Gastroesophageal sphincter (tissue), 4 donors: ENCODE data around the gene VAV2. TPM values are rescaled to one million over a fixed set of nuclear protein-coding genes. Genes with fewer than 3 reads are reported as not detected.

ENCODE experiments used
- ATAC-seq: fragments of 150-250 bp; one replicate; pipeline ENCODE4 v1.9.1; 2016; ENCODE audit warnings: mild to moderate bottlenecking, moderate library complexity
- H3K27ac ChIP-seq, 4 donors: fragments of 200-600 bp; sonication (generic) in 3 of 4; 1 replicate in 3 of 4; 2 replicates in 1 of 4; pipeline ENCODE4 v1.5.1; 2016 to 2019
- H3K27me3 ChIP-seq: fragments of 200-600 bp; sonication (generic); one replicate; pipeline ENCODE4 v1.5.1; 2019
- H3K36me3 ChIP-seq, 2 donors: fragments of 200-600 bp; sonication (generic); one replicate each; pipeline ENCODE4 v1.5.1; 2019; ENCODE audit warnings: control low read depth in 1 of 2
- H3K4me1 ChIP-seq, 3 donors: fragments of 200-600 bp; sonication (generic); 1 replicate in 2 of 3; 2 replicates in 1 of 3; pipeline ENCODE4 v1.5.1; 2016 to 2019; ENCODE audit warnings: control low read depth in 2 of 3
- H3K4me3 ChIP-seq, 2 donors: fragments of 200-600 bp; sonication (generic); one replicate each; pipeline ENCODE4 v1.5.1; 2019; ENCODE audit warnings: mild to moderate bottlenecking in 1 of 2, moderate library complexity in 1 of 2
- H3K9me3 ChIP-seq, 3 donors: fragments of 200-600 bp; sonication (generic); one replicate each; pipeline ENCODE4 v1.5.1; 2017 to 2019; ENCODE audit warnings: control low read depth in 2 of 3
- EP300 ChIP-seq: sonication (generic); formaldehyde crosslinking; IDR thresholded peaks from one replicate; pipeline ENCODE4 v1.6.1; 2017; ENCODE audit warnings: antibody characterized with exemption, mild to moderate bottlenecking
- POLR2A ChIP-seq, 2 donors: fragments of 450-650 bp; IDR thresholded peaks; one replicate each; pipeline ENCODE4 v1.6.1; 2017; ENCODE audit warnings: antibody characterized with exemption in 2 of 2, mild to moderate bottlenecking in 2 of 2, moderate library complexity in 1 of 2
- POLR2AphosphoS5 ChIP-seq: sonication (generic); formaldehyde crosslinking; IDR thresholded peaks from one replicate; pipeline ENCODE4 v1.6.1; 2017; ENCODE audit warnings: antibody characterized with exemption
- WGBS, 2 donors: methylation state at CpG; one replicate each; pipeline ENCODE4 v1.1.5; 2018; ENCODE audit warnings: low coverage in 1 of 2; 5-methylcytosine and 5-hydroxymethylcytosine counted together
- total RNA-seq, 4 donors: library from RNA; depleted of rRNA; stranded (reverse); fragments of >200 nt; gene quantifications; one replicate each; pipeline ENCODE4 v1.1.0, GENCODE V29; 2016
- TF ChIP-seq, protein P1 (sequence below), 4 experiments: fragments of 200-600 bp in 2 of 4; fragments of 450-650 bp in 2 of 4; sonication (generic) in 1 of 4; IDR thresholded peaks; one replicate each; pipeline ENCODE4 v1.5.1; 2017 to 2019; ENCODE audit warnings: antibody characterized with exemption in 4 of 4, mild to moderate bottlenecking in 2 of 4, moderate library complexity in 2 of 4

Gene VAV2
- total RNA-seq, 4 donors from 2014 or later, result 7.7 to 16.8 (median 8.9) TPM

DNA sequence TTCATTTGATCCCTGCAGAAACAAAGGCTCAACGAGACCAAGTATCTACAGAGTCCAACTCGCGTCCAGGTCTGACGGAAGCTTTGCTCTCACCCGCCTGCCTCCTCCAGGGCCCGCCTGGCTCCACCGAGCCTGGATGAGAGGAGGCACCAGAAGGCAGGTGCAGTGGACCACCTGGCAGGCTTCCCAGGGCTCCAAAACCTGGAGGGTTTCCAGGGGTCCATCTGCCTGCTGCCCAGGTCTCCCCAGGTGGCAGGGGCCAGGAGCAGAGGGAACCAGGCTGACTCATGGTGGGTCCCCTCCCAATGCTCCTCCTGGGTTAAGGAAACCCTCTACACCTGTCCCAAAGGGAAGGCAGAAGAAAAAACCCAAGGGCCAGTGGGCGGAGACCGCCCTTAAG is 59.5 kb downstream of the VAV2 start:
- no peak for ATAC-seq
- Histone ChIP-seq H3K36me3 (peaks cover 0 to 9% of the 10 kb centered on the region in 2 donors), H3K27ac (no peak overlapping the region), H3K4me1 (peaks cover 0 to 31% (median 4%) of the 10 kb centered on the region in 3 donors), H3K27me3 (no peaks in the 10 kb centered on the region), H3K9me3 (no peaks in the 10 kb centered on the region), H3K4me3 (no peak overlapping the region)
- 82% methylated on average over 6 of the region's 9 CpGs; no CpG with 5 or more reads in 1 of the 2 donors for WGBS, 2 donors
- TF ChIP-seq, protein P1, sequence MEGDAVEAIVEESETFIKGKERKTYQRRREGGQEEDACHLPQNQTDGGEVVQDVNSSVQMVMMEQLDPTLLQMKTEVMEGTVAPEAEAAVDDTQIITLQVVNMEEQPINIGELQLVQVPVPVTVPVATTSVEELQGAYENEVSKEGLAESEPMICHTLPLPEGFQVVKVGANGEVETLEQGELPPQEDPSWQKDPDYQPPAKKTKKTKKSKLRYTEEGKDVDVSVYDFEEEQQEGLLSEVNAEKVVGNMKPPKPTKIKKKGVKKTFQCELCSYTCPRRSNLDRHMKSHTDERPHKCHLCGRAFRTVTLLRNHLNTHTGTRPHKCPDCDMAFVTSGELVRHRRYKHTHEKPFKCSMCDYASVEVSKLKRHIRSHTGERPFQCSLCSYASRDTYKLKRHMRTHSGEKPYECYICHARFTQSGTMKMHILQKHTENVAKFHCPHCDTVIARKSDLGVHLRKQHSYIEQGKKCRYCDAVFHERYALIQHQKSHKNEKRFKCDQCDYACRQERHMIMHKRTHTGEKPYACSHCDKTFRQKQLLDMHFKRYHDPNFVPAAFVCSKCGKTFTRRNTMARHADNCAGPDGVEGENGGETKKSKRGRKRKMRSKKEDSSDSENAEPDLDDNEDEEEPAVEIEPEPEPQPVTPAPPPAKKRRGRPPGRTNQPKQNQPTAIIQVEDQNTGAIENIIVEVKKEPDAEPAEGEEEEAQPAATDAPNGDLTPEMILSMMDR (IDR thresholded peaks at IDR 0.05), result no peak
- TF ChIP-seq POLR2A (IDR thresholded peaks at IDR 0.05), result no peak
- TF ChIP-seq POLR2AphosphoS5, result no peak
- TF ChIP-seq EP300, result no peak

DNA sequence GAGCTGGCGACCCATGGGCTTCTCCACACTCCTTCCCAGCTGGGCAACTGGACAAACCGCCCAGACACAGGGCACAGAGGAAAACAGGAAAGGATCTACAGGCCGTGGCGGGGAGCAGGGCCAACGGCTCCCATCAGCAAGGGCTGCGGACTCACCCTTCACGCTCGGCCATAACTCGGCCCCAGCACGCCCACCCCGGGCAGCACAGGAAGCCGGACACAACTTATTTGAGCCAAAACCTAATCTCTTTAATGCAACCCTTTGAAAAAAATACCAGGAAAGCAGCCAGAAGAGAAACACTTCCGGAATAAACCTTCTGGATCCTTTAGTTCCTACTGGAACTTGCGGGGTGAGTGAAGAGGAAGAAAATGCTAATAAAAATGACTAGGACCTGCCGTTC is 59.9 kb downstream of the VAV2 start:
- 52 to 67% methylated on average over 1 to 8 of the region's 15 CpGs for WGBS, 2 donors
- Histone ChIP-seq H3K4me3 (no peak overlapping the region), H3K27me3 (no peaks in the 10 kb centered on the region), H3K27ac (no peak overlapping the region), H3K9me3 (no peaks in the 10 kb centered on the region), H3K36me3 (peaks cover 0 to 6% of the 10 kb centered on the region in 2 donors), H3K4me1 (peaks cover 0 to 31% (median 4%) of the 10 kb centered on the region in 3 donors)
- TF ChIP-seq POLR2AphosphoS5, result no peak
- TF ChIP-seq, protein P1 (IDR thresholded peaks at IDR 0.05), result no peak
- TF ChIP-seq EP300, result no peak
- no peak for TF ChIP-seq POLR2A (IDR thresholded peaks at IDR 0.05)
- ATAC-seq, result no peak

DNA sequence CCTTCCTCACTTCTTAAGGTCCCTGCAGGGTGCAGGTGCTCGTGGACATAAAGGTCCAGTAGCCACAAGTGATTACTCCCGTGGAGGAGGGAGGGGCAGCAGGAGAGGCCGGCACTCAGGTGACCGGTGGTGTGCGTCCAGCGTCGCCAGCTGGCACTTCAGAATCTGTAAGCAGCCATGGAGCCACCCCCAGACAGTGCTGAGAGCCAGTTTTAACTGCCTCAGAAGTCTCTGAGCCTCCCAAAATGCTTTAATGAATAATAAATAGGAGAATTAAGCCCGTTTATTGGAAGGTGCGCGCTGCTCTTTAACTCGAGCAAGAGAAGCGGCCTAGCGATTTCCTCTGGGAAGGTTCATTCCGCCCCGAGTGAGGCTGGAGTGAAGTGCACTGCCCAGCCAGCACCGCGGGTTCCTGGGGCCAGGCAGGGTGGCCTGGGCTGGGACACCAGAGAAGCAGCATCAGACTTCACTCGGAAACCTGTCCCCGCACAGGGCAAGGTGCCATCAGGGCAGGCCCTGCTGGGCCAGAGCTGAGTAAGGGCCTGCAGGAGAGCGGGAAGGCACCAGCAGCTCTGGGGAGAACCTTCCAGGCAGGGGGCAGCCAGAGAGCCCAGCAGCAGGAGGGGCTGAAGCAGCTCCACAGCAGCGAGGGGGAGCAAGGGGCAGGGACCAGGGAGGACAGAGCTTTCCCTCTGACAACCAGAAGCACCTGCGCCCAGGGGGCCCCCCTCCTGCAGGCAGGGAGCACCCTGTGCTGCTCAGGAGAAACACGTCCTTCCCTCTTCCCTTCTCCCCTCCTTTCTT is 61.2 kb downstream of the VAV2 start:
- no peak overlapping the region for H3K4me3 ChIP-seq
- no peak for ATAC-seq
- TF ChIP-seq POLR2A (IDR thresholded peaks at IDR 0.05) (no peak), EP300 (no peak), POLR2AphosphoS5 (no peak)
- TF ChIP-seq, protein P1 (IDR thresholded peaks at IDR 0.05), result no peak
- 84 to 85% methylated on average over 3 to 10 of the region's 23 CpGs for WGBS, 2 donors
- H3K4me1 ChIP-seq, result peaks cover 0 to 26% (median 3%) of the 10 kb centered on the region in 3 donors
- no peak overlapping the region for H3K27ac ChIP-seq
- no peaks in the 10 kb centered on the region for H3K36me3 ChIP-seq
- no peaks in the 10 kb centered on the region for H3K9me3 ChIP-seq
- no peaks in the 10 kb centered on the region for H3K27me3 ChIP-seq

DNA sequence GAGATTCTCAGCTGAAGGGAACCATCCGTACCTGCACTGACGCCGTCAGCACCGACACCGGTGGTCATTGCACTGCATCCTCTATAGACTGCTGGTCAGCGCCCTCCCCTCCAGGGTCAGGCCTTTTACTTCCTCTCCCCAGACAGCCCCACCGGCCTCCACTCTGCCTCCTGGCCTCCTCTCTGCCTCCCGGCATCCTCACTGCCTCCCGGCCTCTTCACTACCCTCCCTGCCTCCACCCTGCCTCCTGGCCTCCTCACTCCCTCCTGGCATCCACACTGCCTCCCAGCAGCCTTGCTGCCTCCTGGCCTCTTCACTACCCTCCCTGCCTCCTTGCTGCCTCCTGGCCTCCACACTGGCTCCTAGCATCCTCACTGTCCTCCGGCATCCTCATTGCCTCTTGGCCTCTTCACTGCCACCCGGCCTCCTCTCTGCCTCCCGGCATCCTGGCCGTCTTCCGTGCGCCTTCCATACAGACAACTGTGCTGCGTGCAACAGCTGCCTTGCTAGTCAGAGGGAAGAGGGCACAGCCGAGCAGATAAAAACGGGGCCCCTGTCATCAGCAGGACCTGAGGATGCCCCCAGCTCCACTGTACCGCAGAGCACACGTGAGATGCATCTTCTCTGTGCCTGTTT is 62.0 kb downstream of the VAV2 start:
- TF ChIP-seq EP300 (no peak), POLR2AphosphoS5 (no peak), POLR2A (IDR thresholded peaks at IDR 0.05) (no peak)
- TF ChIP-seq, protein P1 (IDR thresholded peaks at IDR 0.05), result no peak
- H3K36me3 ChIP-seq, result no peaks in the 10 kb centered on the region
- 61 to 64% methylated on average over 3 to 12 of the region's 20 CpGs for WGBS, 2 donors

More for the DNA sequence above, 62.0 kb downstream of the VAV2 start:
- Histone ChIP-seq H3K27me3 (no peaks in the 10 kb centered on the region), H3K27ac (no peak overlapping the region), H3K4me3 (no peak overlapping the region), H3K4me1 (peaks cover 0 to 19% (median 0%) of the 10 kb centered on the region in 3 donors), H3K9me3 (no peaks in the 10 kb centered on the region)
- no peak for ATAC-seq
